ENCODE results near the gene APCDD1L.
"Not testable (repeated sequence)": the region's sequence is repeated elsewhere in the genome, so short reads cannot be mapped to it uniquely, and the experiment has no call there.

Gene APCDD1L

GRCh38 chr20:58549231-58550209 is 34.3 kb upstream of the APCDD1L start:
- no peaks in the 10 kb centered on the region for H3K36me3 ChIP-seq (ENCODE audit: insufficient read depth, low read length)
- H3K4me1 ChIP-seq (ENCODE audit: insufficient read depth, low read length), result 0 out of 2 replicates have a peak, but pooled peaks cover 1% of the 10 kb centered on the region
- no peaks in the 10 kb centered on the region; the same call in 1 of the 2 replicates for H3K9me3 ChIP-seq (ENCODE audit: control insufficient read depth, insufficient read depth, low read length)
- no peak overlapping the region for H3K9ac ChIP-seq (ENCODE audit: low read depth, low read length)

- Histone ChIP-seq H3K36me3 (ENCODE audit: insufficient read depth, low read length) (no peaks in the 10 kb centered on the region), H3K9ac (ENCODE audit: low read depth, low read length) (no peak overlapping the region), H3K4me1 (ENCODE audit: insufficient read depth, low read length) (0 out of 2 replicates have a peak, but pooled peaks cover 5% of the 10 kb centered on the region), H3K9me3 (ENCODE audit: control insufficient read depth, insufficient read depth, low read length) (no peaks in the 10 kb centered on the region; the same call in 1 of the 2 replicates)
Observed at GRCh38 chr20:58547623-58548475, 32.6 kb upstream of the APCDD1L start.

- Histone ChIP-seq H3K9me3 (ENCODE audit: control insufficient read depth, insufficient read depth, low read length) (no peaks in the 10 kb centered on the region), H3K36me3 (ENCODE audit: insufficient read depth, low read length) (no peaks in the 10 kb centered on the region), H3K4me1 (ENCODE audit: insufficient read depth, low read length) (0 out of 2 replicates have a peak, but pooled peaks cover 5% of the 10 kb centered on the region), H3K9ac (ENCODE audit: low read depth, low read length) (no peak overlapping the region)
Observed at GRCh38 chr20:58546756-58547622, 31.8 kb upstream of the APCDD1L start.

GRCh38 chr20:58546416-58546711 is 31.2 kb upstream of the APCDD1L start:
- no peaks in the 10 kb centered on the region for H3K36me3 ChIP-seq (ENCODE audit: insufficient read depth, low read length)
- H3K9ac ChIP-seq (ENCODE audit: low read depth, low read length), result no peak overlapping the region
- 0 out of 2 replicates have a peak, but pooled peaks cover 5% of the 10 kb centered on the region for H3K4me1 ChIP-seq (ENCODE audit: insufficient read depth, low read length)
- H3K9me3 ChIP-seq (ENCODE audit: control insufficient read depth, insufficient read depth, low read length), result no peaks in the 10 kb centered on the region

- Histone ChIP-seq H3K4me1 (ENCODE audit: insufficient read depth, low read length) (0 out of 2 replicates have a peak, but pooled peaks cover 5% of the 10 kb centered on the region), H3K9ac (ENCODE audit: low read depth, low read length) (no peak overlapping the region), H3K9me3 (ENCODE audit: control insufficient read depth, insufficient read depth, low read length) (no peaks in the 10 kb centered on the region), H3K36me3 (ENCODE audit: insufficient read depth, low read length) (no peaks in the 10 kb centered on the region)
Observed at GRCh38 chr20:58545565-58546415, 30.6 kb upstream of the APCDD1L start.

GRCh38 chr20:58544891-58545290 is 29.7 kb upstream of the APCDD1L start:
- H3K4me1 ChIP-seq (ENCODE audit: insufficient read depth, low read length), result 0 out of 2 replicates have a peak, but pooled peaks cover 5% of the 10 kb centered on the region
- H3K36me3 ChIP-seq (ENCODE audit: insufficient read depth, low read length), result no peaks in the 10 kb centered on the region
- H3K9me3 ChIP-seq (ENCODE audit: control insufficient read depth, insufficient read depth, low read length), result no peaks in the 10 kb centered on the region
- H3K9ac ChIP-seq (ENCODE audit: low read depth, low read length), result no peak overlapping the region

DNA sequence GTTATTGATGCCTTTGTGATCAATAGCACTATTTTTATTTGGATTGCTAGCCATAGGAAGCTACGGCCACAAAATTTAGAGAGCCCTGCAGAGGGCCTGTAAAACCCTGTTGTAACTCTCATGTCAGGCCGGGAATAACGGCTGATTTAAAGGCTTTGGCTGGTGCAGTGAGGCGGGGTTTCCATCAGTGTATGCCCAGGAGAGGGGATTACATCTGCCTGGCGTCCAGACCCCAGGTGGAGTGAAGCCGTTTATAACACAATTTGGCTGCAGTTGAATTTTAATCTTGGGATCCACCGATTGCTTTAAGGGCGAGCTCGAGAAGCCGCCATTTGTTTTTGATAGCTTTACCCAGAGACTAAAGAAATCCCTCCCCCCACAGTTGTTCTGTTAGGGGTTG is 29.1 kb upstream of the APCDD1L start:
- Histone ChIP-seq H3K9ac (ENCODE audit: low read depth, low read length) (no peak overlapping the region), H3K9me3 (ENCODE audit: control insufficient read depth, insufficient read depth, low read length) (no peaks in the 10 kb centered on the region), H3K4me1 (ENCODE audit: insufficient read depth, low read length) (0 out of 2 replicates have a peak, but pooled peaks cover 5% of the 10 kb centered on the region), H3K36me3 (ENCODE audit: insufficient read depth, low read length) (no peaks in the 10 kb centered on the region)

DNA sequence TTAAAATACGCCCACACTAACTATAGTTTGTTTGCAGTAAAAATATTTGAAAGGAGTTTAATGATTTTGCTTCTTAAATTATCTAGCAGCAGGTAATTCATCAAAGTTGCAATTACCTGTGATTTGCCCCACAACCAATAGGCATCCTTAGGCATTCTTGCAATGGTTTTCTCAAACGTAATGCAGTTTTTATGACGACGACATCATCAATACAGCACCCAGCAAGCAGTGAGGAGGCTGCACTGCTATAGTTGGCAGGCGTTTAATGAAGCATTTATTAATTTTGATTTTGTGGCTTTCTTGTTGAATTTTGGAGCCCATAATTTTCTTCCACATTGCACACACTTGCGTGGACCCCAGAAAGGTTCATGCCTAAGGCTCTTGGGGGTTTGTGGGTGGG is 28.1 kb upstream of the APCDD1L start:
- H3K9ac ChIP-seq (ENCODE audit: low read depth, low read length), result no peak overlapping the region
- H3K36me3 ChIP-seq (ENCODE audit: insufficient read depth, low read length), result no peaks in the 10 kb centered on the region
- H3K4me1 ChIP-seq (ENCODE audit: insufficient read depth, low read length), result 0 out of 2 replicates have a peak, but pooled peaks cover 5% of the 10 kb centered on the region

GRCh38 chr20:58542411-58543095 is 27.4 kb upstream of the APCDD1L start:
- Histone ChIP-seq H3K4me1 (ENCODE audit: insufficient read depth, low read length) (0 out of 2 replicates have a peak, but pooled peaks cover 5% of the 10 kb centered on the region), H3K36me3 (ENCODE audit: insufficient read depth, low read length) (no peaks in the 10 kb centered on the region), H3K9ac (ENCODE audit: low read depth, low read length) (no peak overlapping the region), H3K9me3 (ENCODE audit: control insufficient read depth, insufficient read depth, low read length) (peaks cover 3% of the 10 kb centered on the region; the same call in 1 of the 2 replicates)

More for the DNA sequence above, 28.1 kb upstream of the APCDD1L start:
- no peaks in the 10 kb centered on the region for H3K9me3 ChIP-seq (ENCODE audit: control insufficient read depth, insufficient read depth, low read length)

- H3K4me1 ChIP-seq (ENCODE audit: insufficient read depth, low read length); H3K9me3 ChIP-seq (ENCODE audit: control insufficient read depth, insufficient read depth, low read length); H3K9ac ChIP-seq (ENCODE audit: low read depth, low read length); H3K36me3 ChIP-seq (ENCODE audit: insufficient read depth, low read length): not testable (repeated sequence)
Observed at GRCh38 chr20:58542034-58542410, 26.8 kb upstream of the APCDD1L start.

GRCh38 chr20:58538752-58539151 is 23.6 kb upstream of the APCDD1L start:
- H3K36me3 ChIP-seq (ENCODE audit: insufficient read depth, low read length), result no peaks in the 10 kb centered on the region
- peaks cover 3% of the 10 kb centered on the region for H3K9me3 ChIP-seq (ENCODE audit: control insufficient read depth, insufficient read depth, low read length)
- H3K9ac ChIP-seq (ENCODE audit: low read depth, low read length), result no peak overlapping the region
- no peaks in the 10 kb centered on the region for H3K4me1 ChIP-seq (ENCODE audit: insufficient read depth, low read length)

- H3K9ac ChIP-seq (ENCODE audit: low read depth, low read length), result no peak overlapping the region
- H3K9me3 ChIP-seq (ENCODE audit: control insufficient read depth, insufficient read depth, low read length), result peaks cover 3% of the 10 kb centered on the region
- no peaks in the 10 kb centered on the region for H3K4me1 ChIP-seq (ENCODE audit: insufficient read depth, low read length)
- no peaks in the 10 kb centered on the region for H3K36me3 ChIP-seq (ENCODE audit: insufficient read depth, low read length)
Observed at GRCh38 chr20:58537831-58538230, 22.6 kb upstream of the APCDD1L start.

DNA sequence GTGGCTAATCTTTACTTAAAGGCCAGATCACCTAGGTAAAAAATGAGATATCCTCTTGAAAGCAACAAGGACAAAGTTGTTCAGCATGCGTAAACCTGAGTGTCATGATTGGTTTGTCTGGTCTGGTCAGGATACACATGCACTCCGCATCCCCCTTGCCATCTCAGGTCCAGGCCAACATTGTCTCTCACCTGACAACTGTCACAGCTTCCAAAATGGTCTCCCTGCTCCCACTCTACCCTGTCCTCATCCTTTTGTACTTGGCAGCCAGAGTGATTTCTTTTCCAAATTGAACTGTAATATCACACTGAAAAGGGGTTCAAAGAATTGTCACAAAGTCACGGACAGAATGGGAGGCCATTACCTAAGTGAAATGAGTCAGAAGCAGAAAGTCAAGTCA is 21.1 kb upstream of the APCDD1L start:
- no peaks in the 10 kb centered on the region for H3K4me1 ChIP-seq (ENCODE audit: insufficient read depth, low read length)
- no peaks in the 10 kb centered on the region for H3K36me3 ChIP-seq (ENCODE audit: insufficient read depth, low read length)
- peaks cover 10% of the 10 kb centered on the region for H3K9me3 ChIP-seq (ENCODE audit: control insufficient read depth, insufficient read depth, low read length)
- no peak overlapping the region for H3K9ac ChIP-seq (ENCODE audit: low read depth, low read length)
